Bronchial epithelial cell (primary cell): Measurements from ENCODE around the gene WDR86. TPM values are rescaled to one million over a fixed set of nuclear protein-coding genes. Genes with fewer than 3 reads are reported as not detected.
A peak's percentile ranks its signal among the peaks of the same experiment; 100 is the strongest.

Source experiments
- DNase-seq: peaks from one replicate; pipeline ENCODE4 v3.0.0-alpha.2; 2010; ENCODE audit warnings: low read depth
- FAIRE-seq: peaks from 2 replicates; lab custom pipeline; 2011; peaks lifted over from hg19 to GRCh38; lab: Jason Lieb, UNC
- H3K27me3 ChIP-seq: 2 replicates; pipeline ENCODE4 v1.5.1; 2011; ENCODE audit warnings: low read length; ENCODE audit not compliant: control insufficient read depth, insufficient read depth
- H3K36me3 ChIP-seq: 2 replicates; pipeline ENCODE4 v1.5.1; 2011; ENCODE audit warnings: low read length; ENCODE audit not compliant: control insufficient read depth, insufficient read depth
- H3K4me3 ChIP-seq: 2 replicates; pipeline ENCODE4 v1.5.1; 2011; ENCODE audit warnings: mild to moderate bottlenecking, low read depth, low read length, control low read depth
- total RNA-seq: library from RNA; depleted of rRNA; stranded (reverse); fragments of >200 nt; gene quantifications from 2 replicates; pipeline ENCODE4 v1.2.1, GENCODE V29; 2014
- TF ChIP-seq, protein P1 (sequence below): IDR thresholded peaks from 2 replicates; pipeline ENCODE4 v1.5.1; 2011; ENCODE audit warnings: mild to moderate bottlenecking, moderate library complexity, low read length, control low read depth, inconsistent platforms; ENCODE audit not compliant: insufficient read depth, severe bottlenecking

The WDR86 gene
- total RNA-seq, 1 donor from 2014 or later = 0.79 TPM

DNA sequence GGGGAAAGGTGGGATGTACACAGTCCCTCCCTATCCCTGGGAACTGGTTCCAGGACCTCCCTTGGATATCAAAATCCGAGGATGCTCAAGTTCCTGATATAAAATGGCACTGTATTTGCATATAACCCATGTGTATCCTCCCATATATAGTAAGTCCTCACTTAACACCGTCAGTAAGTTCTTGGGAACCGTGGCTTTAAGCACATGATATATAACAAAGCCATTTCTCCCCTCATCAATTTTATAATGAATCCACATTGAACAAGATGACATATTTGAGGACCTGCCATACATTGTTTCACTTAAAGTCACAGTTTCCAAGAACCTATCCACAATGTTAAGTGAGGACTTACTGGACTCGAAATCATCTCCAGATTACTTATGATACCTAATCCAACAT lies 24.7 kb upstream of the WDR86 start:
- DNase-seq (no peak), FAIRE-seq (no peak)
- H3K4me3 ChIP-seq = no peak overlapping the region
- TF ChIP-seq, protein P1, sequence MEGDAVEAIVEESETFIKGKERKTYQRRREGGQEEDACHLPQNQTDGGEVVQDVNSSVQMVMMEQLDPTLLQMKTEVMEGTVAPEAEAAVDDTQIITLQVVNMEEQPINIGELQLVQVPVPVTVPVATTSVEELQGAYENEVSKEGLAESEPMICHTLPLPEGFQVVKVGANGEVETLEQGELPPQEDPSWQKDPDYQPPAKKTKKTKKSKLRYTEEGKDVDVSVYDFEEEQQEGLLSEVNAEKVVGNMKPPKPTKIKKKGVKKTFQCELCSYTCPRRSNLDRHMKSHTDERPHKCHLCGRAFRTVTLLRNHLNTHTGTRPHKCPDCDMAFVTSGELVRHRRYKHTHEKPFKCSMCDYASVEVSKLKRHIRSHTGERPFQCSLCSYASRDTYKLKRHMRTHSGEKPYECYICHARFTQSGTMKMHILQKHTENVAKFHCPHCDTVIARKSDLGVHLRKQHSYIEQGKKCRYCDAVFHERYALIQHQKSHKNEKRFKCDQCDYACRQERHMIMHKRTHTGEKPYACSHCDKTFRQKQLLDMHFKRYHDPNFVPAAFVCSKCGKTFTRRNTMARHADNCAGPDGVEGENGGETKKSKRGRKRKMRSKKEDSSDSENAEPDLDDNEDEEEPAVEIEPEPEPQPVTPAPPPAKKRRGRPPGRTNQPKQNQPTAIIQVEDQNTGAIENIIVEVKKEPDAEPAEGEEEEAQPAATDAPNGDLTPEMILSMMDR = no peak
- H3K27me3 ChIP-seq = peaks cover 4% of the 10 kb centered on the region
- no peaks in the 10 kb centered on the region for H3K36me3 ChIP-seq

DNA sequence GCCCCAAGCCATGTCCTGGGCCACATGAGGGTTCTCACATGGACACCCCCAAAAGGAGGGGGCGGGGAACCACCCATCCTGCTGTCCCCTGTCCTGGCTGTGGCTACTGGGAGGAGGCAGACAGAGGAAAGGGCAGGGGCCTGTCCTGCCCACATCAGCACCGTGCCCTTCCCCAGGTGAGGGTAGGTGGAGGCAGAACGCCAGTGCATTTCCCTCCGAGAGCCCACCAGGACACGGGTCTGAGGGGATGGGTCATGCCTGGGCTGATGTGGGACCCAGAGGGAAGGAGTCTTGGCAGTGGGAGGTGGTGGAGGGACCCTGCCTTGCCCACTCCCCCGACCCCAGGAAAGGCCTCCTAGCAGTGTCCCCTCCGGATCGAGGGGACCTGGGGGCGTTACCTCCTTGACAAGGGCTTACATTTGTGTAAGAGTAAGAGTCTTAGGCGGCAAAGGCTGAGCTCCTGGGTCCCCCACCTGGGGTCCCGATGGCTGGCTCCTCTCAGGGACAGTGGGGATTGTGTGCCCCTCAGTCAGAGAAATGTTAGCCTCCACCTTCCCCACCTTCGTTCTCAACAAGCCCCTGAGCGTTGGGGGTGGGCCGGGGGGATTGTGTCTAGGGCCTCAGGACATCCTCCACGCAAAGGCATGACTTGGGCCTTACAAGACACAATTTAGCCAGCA lies 24.0 kb upstream of the WDR86 start:
- TF ChIP-seq, protein P1 = no peak
- FAIRE-seq = no peak
- H3K36me3 ChIP-seq = no peaks in the 10 kb centered on the region
- no peak overlapping the region for H3K4me3 ChIP-seq
- DNase-seq = no peak
- no peaks in the 10 kb centered on the region for H3K27me3 ChIP-seq

DNA sequence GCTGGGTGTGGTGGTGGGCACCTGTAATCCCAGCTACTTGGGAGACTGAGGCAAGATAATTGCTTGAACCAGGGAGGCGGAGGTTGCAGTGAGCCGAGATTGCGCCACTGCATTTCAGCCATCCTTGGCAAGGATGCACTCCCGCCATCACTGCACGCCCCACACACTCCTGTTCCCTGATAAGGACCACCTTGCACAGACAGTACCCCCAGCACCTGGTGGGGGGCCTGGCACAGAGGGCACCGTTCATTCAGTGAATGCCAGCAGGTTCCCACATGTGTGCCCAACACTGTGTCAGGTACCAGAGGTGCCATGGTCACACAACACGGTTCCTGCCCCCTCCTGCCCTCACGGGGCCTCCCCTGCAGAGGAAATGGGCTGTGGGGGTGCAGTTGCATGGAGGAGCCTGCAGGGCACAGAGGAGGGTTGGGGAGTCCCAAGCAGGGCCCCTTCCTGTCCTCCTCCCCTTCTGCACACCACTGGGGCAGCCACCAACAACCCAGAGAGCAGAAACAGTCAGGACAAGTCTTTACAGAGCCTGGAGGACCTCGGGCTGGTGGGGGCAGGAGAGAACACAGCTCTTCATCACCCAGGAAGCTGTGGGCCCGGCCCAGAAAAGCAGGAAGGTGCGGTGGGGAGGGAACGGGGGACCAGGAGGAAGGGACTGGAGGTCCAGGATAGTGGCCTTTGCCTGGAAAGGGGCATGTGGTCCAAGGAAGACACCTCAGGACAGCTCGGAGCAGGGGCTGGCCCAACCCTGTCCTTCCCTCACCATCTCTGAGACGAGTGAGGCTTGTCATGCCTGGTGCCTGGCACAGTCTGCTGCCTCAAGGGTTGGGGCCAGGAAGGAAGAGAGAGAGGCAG lies 23.1 kb upstream of the WDR86 start:
- no peak for FAIRE-seq
- DNase-seq = peak; percentile 67
- Histone ChIP-seq H3K27me3 (no peaks in the 10 kb centered on the region), H3K4me3 (no peak overlapping the region), H3K36me3 (no peaks in the 10 kb centered on the region)
- TF ChIP-seq, protein P1 = peak; percentile 38

DNA sequence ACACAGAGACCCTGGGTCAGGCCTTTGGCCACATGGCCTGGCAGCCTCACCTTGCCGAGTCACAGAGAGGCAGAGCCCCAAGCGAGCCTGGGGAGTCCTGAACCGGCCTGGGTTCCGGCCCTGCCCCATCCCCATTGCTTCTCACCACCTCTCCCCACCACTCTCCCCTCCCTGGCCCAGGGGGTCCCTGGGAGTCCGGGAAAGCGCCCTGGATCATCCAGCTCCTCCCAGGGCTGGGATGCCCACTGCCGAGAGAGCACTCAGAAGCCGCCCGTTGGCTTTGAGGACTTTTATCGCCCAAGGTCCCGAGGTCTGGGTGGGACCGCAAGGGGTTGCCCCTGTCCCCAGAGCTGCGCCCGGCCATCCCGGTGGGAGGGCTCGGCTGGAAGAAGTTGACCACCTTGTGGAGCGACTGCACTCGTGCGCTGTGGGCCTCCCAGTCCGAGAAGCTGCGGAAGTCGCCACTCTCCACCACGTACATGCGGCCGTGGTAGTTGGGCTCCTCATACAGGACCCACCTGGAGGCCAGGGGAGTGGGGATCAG lies 22.0 kb upstream of the WDR86 start:
- FAIRE-seq = no peak
- TF ChIP-seq, protein P1 = no peak
- no peaks in the 10 kb centered on the region for H3K36me3 ChIP-seq
- no peak for DNase-seq
- no peak overlapping the region for H3K4me3 ChIP-seq
- H3K27me3 ChIP-seq = no peaks in the 10 kb centered on the region

DNA sequence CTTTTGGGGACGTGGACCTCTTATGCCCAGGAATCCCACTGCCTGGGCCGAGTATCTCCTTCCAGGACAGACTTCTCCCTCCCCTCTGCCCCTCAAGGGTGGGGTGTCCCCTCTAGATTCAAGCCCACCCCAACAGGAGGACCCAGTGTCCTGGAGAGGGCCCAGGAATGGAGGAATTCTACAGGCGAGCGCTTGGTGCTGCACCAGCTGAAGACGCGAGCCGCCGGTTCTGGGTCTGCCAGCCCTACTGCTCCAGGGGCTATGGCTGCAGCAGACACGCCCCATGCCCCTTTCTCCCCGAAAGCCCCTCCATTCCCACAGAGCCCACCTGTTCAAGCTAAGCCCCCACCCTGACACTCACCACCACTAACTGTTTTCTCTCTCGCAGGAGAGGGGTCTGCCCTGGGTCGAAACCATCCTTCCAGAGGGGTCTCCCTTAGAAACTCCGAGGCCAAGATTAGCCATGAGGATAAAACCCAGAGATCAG lies 21.5 kb upstream of the WDR86 start:
- TF ChIP-seq, protein P1 = no peak
- FAIRE-seq (no peak), DNase-seq (no peak)

More for the DNA sequence above, 21.5 kb upstream of the WDR86 start:
- no peaks in the 10 kb centered on the region for H3K36me3 ChIP-seq
- no peak overlapping the region for H3K4me3 ChIP-seq
- no peaks in the 10 kb centered on the region for H3K27me3 ChIP-seq
